ENCODE measurements around the gene CFAP97. TPM values are rescaled to one million over a fixed set of nuclear protein-coding genes. Genes with fewer than 3 reads are reported as not detected.
"Not testable (repeated sequence)": the region's sequence is repeated elsewhere in the genome, so short reads cannot be mapped to it uniquely, and the experiment has no call there.

CFAP97 gene
- total RNA-seq, 1 experiment from 2014 or later, result 12.4 TPM

GRCh38 chr4:185211035-185211434 lies 7.2 kb upstream of the CFAP97 start:
- CTCF ChIA-PET, result no interaction called here
- POLR2A ChIA-PET (ENCODE audit: unreplicated experiment), result no interaction called here
- TSS peak; percentile 60 for BruUV-seq (replicated peaks)

DNA sequence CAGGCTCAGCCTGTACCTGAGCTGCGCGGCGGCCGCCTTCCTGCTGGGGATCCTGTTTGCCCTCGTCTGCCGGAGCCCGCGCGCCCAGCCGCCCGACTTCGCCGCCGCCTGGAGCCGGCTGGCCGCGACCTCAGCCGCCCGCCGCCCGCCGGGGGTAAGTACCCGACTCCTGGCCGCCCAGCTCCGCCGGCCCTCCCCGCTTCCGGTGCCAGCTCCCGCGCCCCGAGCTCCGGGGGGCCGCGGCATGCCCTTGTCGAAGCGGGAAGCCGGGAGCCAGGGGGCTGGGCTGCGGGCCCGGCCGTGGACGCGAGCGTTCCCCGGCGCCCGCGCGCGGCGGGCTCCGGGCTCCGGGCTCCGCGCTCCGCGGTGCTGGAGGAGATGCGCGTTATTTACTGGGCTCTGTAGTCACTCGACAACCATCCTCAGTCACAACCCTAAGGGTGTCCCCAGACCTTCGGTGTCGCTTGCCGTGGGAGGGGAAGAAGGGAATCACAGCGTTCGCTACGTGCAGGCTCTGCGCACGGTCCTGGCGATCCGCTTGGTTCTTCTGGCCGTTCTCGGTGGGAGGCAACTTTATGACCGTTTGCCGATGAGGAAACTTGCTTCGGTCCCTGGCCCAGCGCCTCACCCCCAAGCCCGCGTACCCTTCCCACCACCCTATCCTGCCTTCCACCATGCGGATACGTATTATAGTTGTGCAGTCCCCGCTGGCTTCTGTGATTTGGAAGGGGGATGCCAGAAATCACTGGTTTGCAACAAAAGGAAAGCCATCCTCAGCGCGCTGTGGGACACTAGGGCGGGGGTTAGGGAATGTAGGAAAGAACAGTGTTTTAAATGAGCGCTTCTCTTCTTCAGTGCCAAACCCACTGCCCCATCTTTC lies 6.5 kb upstream of the CFAP97 start:
- peak; percentile 32 for ATAC-seq
- H2AFZ ChIP-seq (ENCODE audit: low read length), result peak overlapping the region; percentile 63; the same call in 1 of the 2 replicates
- H3K36me3 ChIP-seq (ENCODE audit: low read depth, low read length), result no peaks in the 10 kb centered on the region
- H3K9me2 ChIP-seq (replicated peaks; ENCODE audit: low read length), result no peaks in the 10 kb centered on the region
- H3K9me3 ChIP-seq (ENCODE audit: low read length), result no peaks in the 10 kb centered on the region
- peak; percentile 31 for DNase-seq
- H3K27ac ChIP-seq (ENCODE audit: low read length), result no peak overlapping the region
- no TSS peak for BruUV-seq (replicated peaks)
- peak overlapping the region; percentile 46; the same call in 1 of the 2 replicates for H3K9ac ChIP-seq (ENCODE audit: low read length)
- peak overlapping the region; percentile 77 for H3K4me2 ChIP-seq (ENCODE audit: low read length)
- TF ChIP-seq CTCF (conservative IDR thresholded peaks at IDR 0.05; ENCODE audit: low read depth, low read length), result no peak
- TF ChIP-seq EZH2 (IDR thresholded peaks at IDR 0.05; ENCODE audit: low read length, unreplicated experiment), result no peak
- TF ChIP-seq EZH2phosphoT487 (IDR thresholded peaks at IDR 0.05; ENCODE audit: borderline replicate concordance, low read length), result no peak
- no peaks in the 10 kb centered on the region for H4K20me1 ChIP-seq (ENCODE audit: low read length)
- peak overlapping the region; percentile 95 for H3K4me3 ChIP-seq (ENCODE audit: low read length)
- ChIA-PET POLR2A (ENCODE audit: unreplicated experiment) (interaction anchor here (0.6 kb wide), 1 partner anchor 13 kb away, joined by 9 read pairs; no protein-coding TSS in a partner anchor), CTCF (no interaction called here)
- H3K27me3 ChIP-seq (ENCODE audit: low read length), result no peaks in the 10 kb centered on the region
- intact Hi-C loops (cut with micrococcal nuclease), result loop anchor here (5.0 kb wide), 1 partner anchor 67 kb away; no protein-coding TSS in a partner anchor
- peaks cover 40% of the 10 kb centered on the region for H3K79me2 ChIP-seq (ENCODE audit: low read length)
- H3K4me1 ChIP-seq (ENCODE audit: insufficient read depth, low read length), result peaks cover 13% of the 10 kb centered on the region
- H3F3A ChIP-seq (ENCODE audit: low read length, unreplicated experiment), result no peaks in the 10 kb centered on the region

More at GRCh38 chr4:185211035-185211434, 7.2 kb upstream of the CFAP97 start:
- intact Hi-C loops (cut with micrococcal nuclease), result loop anchor here (5.0 kb wide), 1 partner anchor 66 kb away; no protein-coding TSS in a partner anchor
- peak overlapping the region; percentile 46; the same call in 1 of the 2 replicates for H3K9ac ChIP-seq (ENCODE audit: low read length)
- H3K36me3 ChIP-seq (ENCODE audit: low read depth, low read length), result no peaks in the 10 kb centered on the region
- ATAC-seq (no peak), DNase-seq (no peak)
- no peak overlapping the region for H3K27ac ChIP-seq (ENCODE audit: low read length)
- peak overlapping the region; percentile 77 for H3K4me2 ChIP-seq (ENCODE audit: low read length)
- no peaks in the 10 kb centered on the region for H4K20me1 ChIP-seq (ENCODE audit: low read length)
- H2AFZ ChIP-seq (ENCODE audit: low read length), result peak overlapping the region; percentile 63; the same call in 1 of the 2 replicates
- H3K9me2 ChIP-seq (replicated peaks; ENCODE audit: low read length), result no peaks in the 10 kb centered on the region
- no peaks in the 10 kb centered on the region for H3K27me3 ChIP-seq (ENCODE audit: low read length)
- H3F3A ChIP-seq (ENCODE audit: low read length, unreplicated experiment), result no peaks in the 10 kb centered on the region
- H3K79me2 ChIP-seq (ENCODE audit: low read length), result peaks cover 44% of the 10 kb centered on the region
- no peaks in the 10 kb centered on the region for H3K9me3 ChIP-seq (ENCODE audit: low read length)
- H3K4me1 ChIP-seq (ENCODE audit: insufficient read depth, low read length), result peaks cover 13% of the 10 kb centered on the region
- TF ChIP-seq EZH2phosphoT487 (IDR thresholded peaks at IDR 0.05; ENCODE audit: borderline replicate concordance, low read length), result no peak
- no peak for TF ChIP-seq EZH2 (IDR thresholded peaks at IDR 0.05; ENCODE audit: low read length, unreplicated experiment)
- TF ChIP-seq CTCF (conservative IDR thresholded peaks at IDR 0.05; ENCODE audit: low read depth, low read length), result no peak
- peak overlapping the region; percentile 95 for H3K4me3 ChIP-seq (ENCODE audit: low read length)

DNA sequence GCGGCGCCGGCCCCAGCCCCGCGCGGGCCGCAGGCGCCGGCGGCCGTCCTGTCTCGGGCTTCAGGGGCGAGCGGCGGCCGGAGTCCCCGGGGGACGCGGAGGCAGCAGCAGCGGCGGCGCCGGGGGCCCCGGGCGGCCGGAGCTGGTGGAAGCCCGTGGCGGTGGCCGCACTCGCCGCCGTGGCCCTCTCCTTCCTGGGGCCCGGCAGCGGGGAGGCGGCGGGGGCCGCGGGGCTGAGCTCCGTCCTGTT lies 6.0 kb upstream of the CFAP97 start:
- peak; percentile 33; the same call in 1 of the 2 replicates for ATAC-seq
- intact Hi-C loops (cut with micrococcal nuclease), result loop anchor here (1.0 to 5.0 kb wide), 2 partner anchors 68 to 97 kb away; no protein-coding TSS in a partner anchor
- BruUV-seq (replicated peaks); H3K9me3 ChIP-seq (ENCODE audit: low read length); CTCF ChIA-PET; H3K36me3 ChIP-seq (ENCODE audit: low read depth, low read length); H3K27ac ChIP-seq (ENCODE audit: low read length); H3K4me2 ChIP-seq (ENCODE audit: low read length); H4K20me1 ChIP-seq (ENCODE audit: low read length); H3F3A ChIP-seq (ENCODE audit: low read length, unreplicated experiment); H3K9me2 ChIP-seq (replicated peaks; ENCODE audit: low read length); H2AFZ ChIP-seq (ENCODE audit: low read length); DNase-seq; H3K27me3 ChIP-seq (ENCODE audit: low read length): not testable (repeated sequence)
- Histone ChIP-seq H3K4me1 (ENCODE audit: insufficient read depth, low read length) (peaks cover 17% of the 10 kb centered on the region), H3K79me2 (ENCODE audit: low read length) (peaks cover 38% of the 10 kb centered on the region), H3K4me3 (ENCODE audit: low read length) (peak overlapping the region; percentile 95; the same call in 1 of the 2 replicates), H3K9ac (ENCODE audit: low read length) (peak overlapping the region; percentile 46; the same call in 1 of the 2 replicates)
- POLR2A ChIA-PET (ENCODE audit: unreplicated experiment), result interaction anchor here (0.6 kb wide), 1 partner anchor 13 kb away, joined by 9 read pairs; no protein-coding TSS in a partner anchor

Data from PC-3 (cell line).